UCSD-AML1 (cell line): ENCODE data around the gene EDEM1.
"Not testable (repeated sequence)": the region's sequence is repeated elsewhere in the genome, so short reads cannot be mapped to it uniquely, and the experiment has no call there.

Experiments used
- DNase-seq: peaks from one replicate; lab custom pipeline; 2025; ENCODE audit not compliant: unreplicated experiment; lab: John Stamatoyannopoulos, UW

EDEM1 gene

GRCh38 chr3:5187156-5187919 is at the start of gene EDEM1:
TSS of gene EDEM1 (plus strand) at chr3:5187707. CDS start at chr3:5187806, 99 bp downstream.
- DNase-seq: peak; percentile 98

- no peak for DNase-seq
Observed at GRCh38 chr3:5138214-5138981, 49.1 kb upstream of the EDEM1 start.

- DNase-seq: no peak
Observed at GRCh38 chr3:5140230-5140621, 47.3 kb upstream of the EDEM1 start.

- DNase-seq: no peak
Observed at GRCh38 chr3:5140839-5141238, 46.7 kb upstream of the EDEM1 start.

GRCh38 chr3:5141760-5142159 is 45.7 kb upstream of the EDEM1 start:
- no peak for DNase-seq

- no peak for DNase-seq
Observed at GRCh38 chr3:5143464-5143863, 44.0 kb upstream of the EDEM1 start.

GRCh38 chr3:5144316-5144994 is 43.1 kb upstream of the EDEM1 start:
- no peak for DNase-seq

GRCh38 chr3:5145120-5145519 is 42.4 kb upstream of the EDEM1 start:
- no peak for DNase-seq

GRCh38 chr3:5147152-5147551 is 40.4 kb upstream of the EDEM1 start:
- DNase-seq: not testable (repeated sequence)

GRCh38 chr3:5149306-5149880 is 38.1 kb upstream of the EDEM1 start:
- no peak for DNase-seq

GRCh38 chr3:5151586-5151985 is 35.9 kb upstream of the EDEM1 start:
- DNase-seq: no peak

GRCh38 chr3:5153074-5153473 is 34.4 kb upstream of the EDEM1 start:
- no peak for DNase-seq

GRCh38 chr3:5155241-5155640 is 32.3 kb upstream of the EDEM1 start:
- no peak for DNase-seq

- DNase-seq: no peak
Observed at GRCh38 chr3:5160321-5160720, 27.2 kb upstream of the EDEM1 start.

- no peak for DNase-seq
Observed at GRCh38 chr3:5160940-5161858, 26.3 kb upstream of the EDEM1 start.

GRCh38 chr3:5162102-5162501 is 25.4 kb upstream of the EDEM1 start:
- no peak for DNase-seq

GRCh38 chr3:5165698-5166097 is 21.8 kb upstream of the EDEM1 start:
- no peak for DNase-seq

GRCh38 chr3:5166846-5167245 is 20.7 kb upstream of the EDEM1 start:
- DNase-seq: no peak

- DNase-seq: no peak
Observed at GRCh38 chr3:5168110-5168509, 19.4 kb upstream of the EDEM1 start.

- DNase-seq: no peak
Observed at GRCh38 chr3:5169807-5170206, 17.7 kb upstream of the EDEM1 start.
